GM23338 (cell line): ENCODE data around the gene CBFA2T3. TPM values are rescaled to one million over a fixed set of nuclear protein-coding genes. Genes with fewer than 3 reads are reported as not detected.

Source experiments
- ATAC-seq: fragments of 200-7000 bp; cut with Tn5 transposase; 3 replicates; pipeline ENCODE4 v1.9.1; 2020
- DNase-seq: peaks from one replicate; pipeline ENCODE4 v3.0.0-alpha.2; 2015; ENCODE audit warnings: low spot score
- H2AFZ ChIP-seq: fragments of 200-600 bp; sonication (generic); 2 replicates; pipeline ENCODE4 v1.8.0; 2016; ENCODE audit warnings: antibody characterized with exemption, mild to moderate bottlenecking, moderate library complexity
- H3F3A ChIP-seq: fragments of 200-600 bp; sonication (generic); replicated peaks from 2 replicates; pipeline ENCODE4 v1.8.0; 2017; ENCODE audit warnings: antibody characterized with exemption, mixed run types, low read depth
- H3K27ac ChIP-seq: fragments of 200-600 bp; sonication (generic); 2 replicates; pipeline ENCODE4 v1.6.1; 2016; ENCODE audit warnings: low read depth
- H3K27me3 ChIP-seq: fragments of 200-600 bp; sonication (generic); 2 replicates; pipeline ENCODE4 v1.8.0; 2016; ENCODE audit warnings: mild to moderate bottlenecking, mixed run types, moderate library complexity; ENCODE audit not compliant: insufficient read depth
- H3K36me3 ChIP-seq: fragments of 200-600 bp; sonication (generic); 2 replicates; pipeline ENCODE4 v1.8.0; 2016; ENCODE audit warnings: mild to moderate bottlenecking; ENCODE audit not compliant: insufficient read depth
- H3K4me1 ChIP-seq: fragments of 200-600 bp; sonication (generic); 2 replicates; pipeline ENCODE4 v1.8.0; 2016; ENCODE audit warnings: mild to moderate bottlenecking, moderate library complexity; ENCODE audit not compliant: insufficient read depth
- H3K4me2 ChIP-seq: fragments of 200-600 bp; sonication (generic); 2 replicates; pipeline ENCODE4 v1.7.1; 2017; ENCODE audit warnings: mixed run types
- H3K4me3 ChIP-seq: fragments of 200-600 bp; sonication (generic); 2 replicates; pipeline ENCODE4 v1.6.1; 2016; ENCODE audit warnings: mixed run types
- H3K79me2 ChIP-seq: fragments of 200-600 bp; sonication (generic); replicated peaks from 2 replicates; pipeline ENCODE4 v1.8.0; 2017; ENCODE audit warnings: mild to moderate bottlenecking; ENCODE audit not compliant: insufficient read depth
- H3K9me2 ChIP-seq: fragments of 200-600 bp; sonication (generic); 2 replicates; pipeline ENCODE4 v1.8.0; 2017; ENCODE audit not compliant: insufficient read depth
- H4K20me1 ChIP-seq: fragments of 200-600 bp; sonication (generic); replicated peaks from 2 replicates; pipeline ENCODE4 v1.8.0; 2017; ENCODE audit warnings: mild to moderate bottlenecking; ENCODE audit not compliant: insufficient read depth
- H3K27ac Mint-ChIP-seq: 2 replicates; pipeline ENCODE4 v1.8.0; 2020; ENCODE audit warnings: inconsistent platforms, mild to moderate bottlenecking, moderate library complexity, mixed read lengths
- H3K27me3 Mint-ChIP-seq: 3 replicates; pipeline ENCODE4 v1.8.0; 2022; ENCODE audit warnings: low read depth, mild to moderate bottlenecking, moderate library complexity, mixed read lengths, inconsistent platforms; ENCODE audit not compliant: insufficient read depth, poor library complexity
- H3K36me3 Mint-ChIP-seq: 3 replicates; pipeline ENCODE4 v1.8.0; 2021; ENCODE audit warnings: low read depth, mild to moderate bottlenecking, inconsistent platforms, moderate library complexity, mixed read lengths
- H3K4me1 Mint-ChIP-seq: 3 replicates; pipeline ENCODE4 v1.8.0; 2020; ENCODE audit warnings: mild to moderate bottlenecking, inconsistent platforms, mixed read lengths
- H3K4me3 Mint-ChIP-seq: 3 replicates; pipeline ENCODE4 v1.8.0; 2021; ENCODE audit warnings: moderate library complexity, mild to moderate bottlenecking, inconsistent platforms, mixed read lengths
- H3K9me3 Mint-ChIP-seq: 3 replicates; pipeline ENCODE4 v1.8.0; 2020; ENCODE audit warnings: moderate library complexity, mild to moderate bottlenecking, inconsistent platforms, mixed read lengths
- ETS1 ChIP-seq: IDR thresholded peaks from 2 replicates; pipeline ENCODE4 v1.6.1; 2016; ENCODE audit warnings: antibody characterized with exemption
- EZH2 ChIP-seq: fragments of 200-600 bp; sonication (generic); IDR thresholded peaks from one replicate; pipeline ENCODE4 v1.8.0; 2017; ENCODE audit warnings: antibody characterized with exemption, mild to moderate bottlenecking, low read depth; ENCODE audit not compliant: unreplicated experiment
- POLR2AphosphoS5 ChIP-seq: IDR thresholded peaks from 2 replicates; pipeline ENCODE4 v1.6.1; 2016; ENCODE audit warnings: antibody characterized with exemption, low read depth
- ZNF114 ChIP-seq: fragments of 250-450 bp; sonication (Bioruptor Pico); IDR thresholded peaks from 2 replicates; pipeline ENCODE4 v1.5.0; 2020; ENCODE audit warnings: mild to moderate bottlenecking, moderate library complexity
- polyA plus RNA-seq: library from polyadenylated mRNA; unstranded; fragments of >200 nt; fragmentation: Nextera tagmentation; extraction: Ambion mirVana; gene quantifications from 2 replicates; pipeline ENCODE4 v1.2.1, GENCODE V29; 2016
- total RNA-seq: library from RNA; depleted of rRNA; stranded (reverse); fragments of >200 nt; shearing (Covaris generic); gene quantifications from 2 replicates; pipeline ENCODE4 v1.2.3, GENCODE V29; 2014
- TF ChIP-seq, protein P1 (sequence below), 2 experiments: fragments of 200-600 bp in 1 of 2; sonication (generic) in 1 of 2; conservative IDR thresholded peaks; 2 replicates each; pipeline versions ENCODE4 v1.5.1 to v1.6.1; 2016 to 2017; ENCODE audit warnings: antibody characterized with exemption in 2 of 2, low read depth in 2 of 2, mild to moderate bottlenecking in 2 of 2, moderate library complexity in 1 of 2
- TF ChIP-seq, protein P2 (sequence below): IDR thresholded peaks from one replicate; pipeline ENCODE4 v1.6.1; 2018; ENCODE audit warnings: antibody characterized with exemption; ENCODE audit not compliant: unreplicated experiment
- TF ChIP-seq, protein P3 (sequence below): fragments of 250-450 bp; sonication (Bioruptor Pico); IDR thresholded peaks from 2 replicates; pipeline ENCODE4 v1.5.0; 2020; ENCODE audit warnings: mild to moderate bottlenecking, moderate library complexity

CBFA2T3 gene
- total and polyA plus RNA-seq, 2 experiments from 2014 or later = 0.87 to 1.5 TPM

DNA sequence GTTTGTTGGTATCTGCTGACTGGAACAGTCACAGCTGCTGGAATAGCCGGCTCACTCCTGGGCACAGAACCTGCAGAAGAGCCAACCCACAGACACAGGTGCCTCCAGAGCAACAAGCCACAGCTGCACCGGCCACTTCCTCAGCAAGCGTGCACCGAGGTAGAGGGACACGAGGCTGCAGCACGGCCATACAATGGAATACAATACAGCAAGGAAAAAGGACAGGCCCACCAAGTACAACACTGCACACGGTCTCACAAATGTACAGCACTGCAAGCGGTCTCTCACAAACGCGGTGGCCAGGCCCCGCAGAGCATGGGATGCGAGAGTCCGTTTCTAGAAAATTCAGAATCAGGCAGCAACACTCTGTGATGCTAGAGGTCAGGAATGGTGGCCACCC is 63.1 kb downstream of the CBFA2T3 start:
- no peaks in the 10 kb centered on the region for H3K4me1 ChIP-seq
- no peaks in the 10 kb centered on the region for H3K79me2 ChIP-seq
- H3K27me3 Mint-ChIP-seq = peaks cover 16% of the 10 kb centered on the region
- peaks cover 7% of the 10 kb centered on the region for H3K9me3 Mint-ChIP-seq
- no peaks in the 10 kb centered on the region for H3K36me3 ChIP-seq
- no peak overlapping the region for H3K27ac ChIP-seq
- TF ChIP-seq, protein P1, sequence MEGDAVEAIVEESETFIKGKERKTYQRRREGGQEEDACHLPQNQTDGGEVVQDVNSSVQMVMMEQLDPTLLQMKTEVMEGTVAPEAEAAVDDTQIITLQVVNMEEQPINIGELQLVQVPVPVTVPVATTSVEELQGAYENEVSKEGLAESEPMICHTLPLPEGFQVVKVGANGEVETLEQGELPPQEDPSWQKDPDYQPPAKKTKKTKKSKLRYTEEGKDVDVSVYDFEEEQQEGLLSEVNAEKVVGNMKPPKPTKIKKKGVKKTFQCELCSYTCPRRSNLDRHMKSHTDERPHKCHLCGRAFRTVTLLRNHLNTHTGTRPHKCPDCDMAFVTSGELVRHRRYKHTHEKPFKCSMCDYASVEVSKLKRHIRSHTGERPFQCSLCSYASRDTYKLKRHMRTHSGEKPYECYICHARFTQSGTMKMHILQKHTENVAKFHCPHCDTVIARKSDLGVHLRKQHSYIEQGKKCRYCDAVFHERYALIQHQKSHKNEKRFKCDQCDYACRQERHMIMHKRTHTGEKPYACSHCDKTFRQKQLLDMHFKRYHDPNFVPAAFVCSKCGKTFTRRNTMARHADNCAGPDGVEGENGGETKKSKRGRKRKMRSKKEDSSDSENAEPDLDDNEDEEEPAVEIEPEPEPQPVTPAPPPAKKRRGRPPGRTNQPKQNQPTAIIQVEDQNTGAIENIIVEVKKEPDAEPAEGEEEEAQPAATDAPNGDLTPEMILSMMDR (conservative IDR thresholded peaks at IDR 0.05; ENCODE audit: low read depth in 2 of 2) = no peak
- no peak for TF ChIP-seq ETS1
- no peaks in the 10 kb centered on the region for H3K27me3 ChIP-seq
- peaks cover 11% of the 10 kb centered on the region for H3K4me1 Mint-ChIP-seq
- H3K9me2 ChIP-seq = no peaks in the 10 kb centered on the region
- no peak for ATAC-seq
- no peaks in the 10 kb centered on the region for H4K20me1 ChIP-seq
- peaks cover 2% of the 10 kb centered on the region; the same call in 1 of the 3 replicates for H3K36me3 Mint-ChIP-seq
- H3K27ac Mint-ChIP-seq = no peak overlapping the region
- H3K4me2 ChIP-seq = no peak overlapping the region
- H3K4me3 Mint-ChIP-seq = no peak overlapping the region
- no peak for DNase-seq
- H3F3A ChIP-seq = no peaks in the 10 kb centered on the region; the same call in 1 of the 2 replicates
- H3K4me3 ChIP-seq = no peak overlapping the region
- H2AFZ ChIP-seq = no peak overlapping the region

DNA sequence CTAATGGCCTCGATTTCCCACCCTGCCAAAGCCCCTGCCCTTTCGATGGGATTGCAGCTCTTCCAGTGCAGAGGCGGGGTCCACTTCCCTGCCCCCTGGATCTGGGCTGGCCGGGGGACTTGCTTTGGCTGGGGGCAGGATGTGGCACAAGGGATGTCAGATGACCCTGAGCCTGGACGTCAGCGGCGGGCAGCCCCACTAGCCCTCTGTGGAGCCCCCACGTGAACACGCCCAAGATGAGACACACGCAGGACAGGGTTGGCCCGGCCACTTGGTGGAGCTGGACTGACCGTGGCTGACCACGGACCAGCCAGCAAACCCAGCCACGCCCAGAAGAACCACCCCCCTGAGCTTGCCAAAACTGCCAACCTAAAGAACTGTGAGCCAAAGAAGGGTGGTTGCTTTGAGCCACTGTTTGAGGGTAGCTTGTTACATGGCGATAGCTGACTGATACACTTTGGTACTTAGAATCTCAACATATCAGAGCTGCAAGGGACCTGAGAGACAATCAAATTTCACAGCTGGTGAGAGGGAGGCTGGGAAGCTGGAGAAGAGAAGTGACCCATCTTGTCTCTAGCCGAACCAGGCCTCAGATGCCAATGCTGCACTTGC is 63.9 kb downstream of the CBFA2T3 start:
- no peak overlapping the region for H3K4me3 Mint-ChIP-seq
- Histone ChIP-seq H3K27me3 (no peaks in the 10 kb centered on the region), H3K4me1 (no peaks in the 10 kb centered on the region), H2AFZ (no peak overlapping the region), H3K9me2 (no peaks in the 10 kb centered on the region), H4K20me1 (no peaks in the 10 kb centered on the region), H3K4me3 (no peak overlapping the region), H3K4me2 (no peak overlapping the region), H3K27ac (no peak overlapping the region), H3K36me3 (no peaks in the 10 kb centered on the region), H3K79me2 (no peaks in the 10 kb centered on the region), H3F3A (no peaks in the 10 kb centered on the region; the same call in 1 of the 2 replicates)
- no peaks in the 10 kb centered on the region; the same call in 2 of the 3 replicates for H3K36me3 Mint-ChIP-seq
- no peak overlapping the region for H3K27ac Mint-ChIP-seq
- H3K9me3 Mint-ChIP-seq = peaks cover 5% of the 10 kb centered on the region
- DNase-seq (no peak), ATAC-seq (no peak)
- peaks cover 9% of the 10 kb centered on the region for H3K4me1 Mint-ChIP-seq
- peaks cover 16% of the 10 kb centered on the region for H3K27me3 Mint-ChIP-seq
- TF ChIP-seq EZH2 (no peak), ZNF114 (CRISPR knock-in tag) (no peak), POLR2AphosphoS5 (no peak)
- TF ChIP-seq, protein P2, sequence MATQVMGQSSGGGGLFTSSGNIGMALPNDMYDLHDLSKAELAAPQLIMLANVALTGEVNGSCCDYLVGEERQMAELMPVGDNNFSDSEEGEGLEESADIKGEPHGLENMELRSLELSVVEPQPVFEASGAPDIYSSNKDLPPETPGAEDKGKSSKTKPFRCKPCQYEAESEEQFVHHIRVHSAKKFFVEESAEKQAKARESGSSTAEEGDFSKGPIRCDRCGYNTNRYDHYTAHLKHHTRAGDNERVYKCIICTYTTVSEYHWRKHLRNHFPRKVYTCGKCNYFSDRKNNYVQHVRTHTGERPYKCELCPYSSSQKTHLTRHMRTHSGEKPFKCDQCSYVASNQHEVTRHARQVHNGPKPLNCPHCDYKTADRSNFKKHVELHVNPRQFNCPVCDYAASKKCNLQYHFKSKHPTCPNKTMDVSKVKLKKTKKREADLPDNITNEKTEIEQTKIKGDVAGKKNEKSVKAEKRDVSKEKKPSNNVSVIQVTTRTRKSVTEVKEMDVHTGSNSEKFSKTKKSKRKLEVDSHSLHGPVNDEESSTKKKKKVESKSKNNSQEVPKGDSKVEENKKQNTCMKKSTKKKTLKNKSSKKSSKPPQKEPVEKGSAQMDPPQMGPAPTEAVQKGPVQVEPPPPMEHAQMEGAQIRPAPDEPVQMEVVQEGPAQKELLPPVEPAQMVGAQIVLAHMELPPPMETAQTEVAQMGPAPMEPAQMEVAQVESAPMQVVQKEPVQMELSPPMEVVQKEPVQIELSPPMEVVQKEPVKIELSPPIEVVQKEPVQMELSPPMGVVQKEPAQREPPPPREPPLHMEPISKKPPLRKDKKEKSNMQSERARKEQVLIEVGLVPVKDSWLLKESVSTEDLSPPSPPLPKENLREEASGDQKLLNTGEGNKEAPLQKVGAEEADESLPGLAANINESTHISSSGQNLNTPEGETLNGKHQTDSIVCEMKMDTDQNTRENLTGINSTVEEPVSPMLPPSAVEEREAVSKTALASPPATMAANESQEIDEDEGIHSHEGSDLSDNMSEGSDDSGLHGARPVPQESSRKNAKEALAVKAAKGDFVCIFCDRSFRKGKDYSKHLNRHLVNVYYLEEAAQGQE = no peak
- TF ChIP-seq, protein P3, sequence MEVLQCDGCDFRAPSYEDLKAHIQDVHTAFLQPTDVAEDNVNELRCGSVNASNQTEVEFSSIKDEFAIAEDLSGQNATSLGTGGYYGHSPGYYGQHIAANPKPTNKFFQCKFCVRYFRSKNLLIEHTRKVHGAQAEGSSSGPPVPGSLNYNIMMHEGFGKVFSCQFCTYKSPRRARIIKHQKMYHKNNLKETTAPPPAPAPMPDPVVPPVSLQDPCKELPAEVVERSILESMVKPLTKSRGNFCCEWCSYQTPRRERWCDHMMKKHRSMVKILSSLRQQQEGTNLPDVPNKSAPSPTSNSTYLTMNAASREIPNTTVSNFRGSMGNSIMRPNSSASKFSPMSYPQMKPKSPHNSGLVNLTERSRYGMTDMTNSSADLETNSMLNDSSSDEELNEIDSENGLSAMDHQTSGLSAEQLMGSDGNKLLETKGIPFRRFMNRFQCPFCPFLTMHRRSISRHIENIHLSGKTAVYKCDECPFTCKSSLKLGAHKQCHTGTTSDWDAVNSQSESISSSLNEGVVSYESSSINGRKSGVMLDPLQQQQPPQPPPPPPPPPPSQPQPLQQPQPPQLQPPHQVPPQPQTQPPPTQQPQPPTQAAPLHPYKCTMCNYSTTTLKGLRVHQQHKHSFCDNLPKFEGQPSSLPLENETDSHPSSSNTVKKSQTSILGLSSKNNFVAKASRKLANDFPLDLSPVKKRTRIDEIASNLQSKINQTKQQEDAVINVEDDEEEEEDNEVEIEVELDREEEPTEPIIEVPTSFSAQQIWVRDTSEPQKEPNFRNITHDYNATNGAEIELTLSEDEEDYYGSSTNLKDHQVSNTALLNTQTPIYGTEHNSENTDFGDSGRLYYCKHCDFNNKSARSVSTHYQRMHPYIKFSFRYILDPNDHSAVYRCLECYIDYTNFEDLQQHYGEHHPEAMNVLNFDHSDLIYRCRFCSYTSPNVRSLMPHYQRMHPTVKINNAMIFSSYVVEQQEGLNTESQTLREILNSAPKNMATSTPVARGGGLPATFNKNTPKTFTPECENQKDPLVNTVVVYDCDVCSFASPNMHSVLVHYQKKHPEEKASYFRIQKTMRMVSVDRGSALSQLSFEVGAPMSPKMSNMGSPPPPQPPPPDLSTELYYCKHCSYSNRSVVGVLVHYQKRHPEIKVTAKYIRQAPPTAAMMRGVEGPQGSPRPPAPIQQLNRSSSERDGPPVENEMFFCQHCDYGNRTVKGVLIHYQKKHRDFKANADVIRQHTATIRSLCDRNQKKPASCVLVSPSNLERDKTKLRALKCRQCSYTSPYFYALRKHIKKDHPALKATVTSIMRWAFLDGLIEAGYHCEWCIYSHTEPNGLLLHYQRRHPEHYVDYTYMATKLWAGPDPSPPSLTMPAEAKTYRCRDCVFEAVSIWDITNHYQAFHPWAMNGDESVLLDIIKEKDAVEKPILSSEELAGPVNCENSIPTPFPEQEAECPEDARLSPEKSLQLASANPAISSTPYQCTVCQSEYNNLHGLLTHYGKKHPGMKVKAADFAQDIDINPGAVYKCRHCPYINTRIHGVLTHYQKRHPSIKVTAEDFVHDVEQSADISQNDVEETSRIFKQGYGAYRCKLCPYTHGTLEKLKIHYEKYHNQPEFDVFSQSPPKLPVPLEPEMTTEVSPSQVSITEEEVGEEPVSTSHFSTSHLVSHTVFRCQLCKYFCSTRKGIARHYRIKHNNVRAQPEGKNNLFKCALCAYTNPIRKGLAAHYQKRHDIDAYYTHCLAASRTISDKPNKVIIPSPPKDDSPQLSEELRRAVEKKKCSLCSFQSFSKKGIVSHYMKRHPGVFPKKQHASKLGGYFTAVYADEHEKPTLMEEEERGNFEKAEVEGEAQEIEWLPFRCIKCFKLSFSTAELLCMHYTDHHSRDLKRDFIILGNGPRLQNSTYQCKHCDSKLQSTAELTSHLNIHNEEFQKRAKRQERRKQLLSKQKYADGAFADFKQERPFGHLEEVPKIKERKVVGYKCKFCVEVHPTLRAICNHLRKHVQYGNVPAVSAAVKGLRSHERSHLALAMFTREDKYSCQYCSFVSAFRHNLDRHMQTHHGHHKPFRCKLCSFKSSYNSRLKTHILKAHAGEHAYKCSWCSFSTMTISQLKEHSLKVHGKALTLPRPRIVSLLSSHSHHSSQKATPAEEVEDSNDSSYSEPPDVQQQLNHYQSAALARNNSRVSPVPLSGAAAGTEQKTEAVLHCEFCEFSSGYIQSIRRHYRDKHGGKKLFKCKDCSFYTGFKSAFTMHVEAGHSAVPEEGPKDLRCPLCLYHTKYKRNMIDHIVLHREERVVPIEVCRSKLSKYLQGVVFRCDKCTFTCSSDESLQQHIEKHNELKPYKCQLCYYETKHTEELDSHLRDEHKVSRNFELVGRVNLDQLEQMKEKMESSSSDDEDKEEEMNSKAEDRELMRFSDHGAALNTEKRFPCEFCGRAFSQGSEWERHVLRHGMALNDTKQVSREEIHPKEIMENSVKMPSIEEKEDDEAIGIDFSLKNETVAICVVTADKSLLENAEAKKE = no peak
